Calu3 (cell line): ENCODE measurements around the gene MGAT4C. TPM values are rescaled to one million over a fixed set of nuclear protein-coding genes. Genes with fewer than 3 reads are reported as not detected.

Experiments used
- BruUV-seq: library from RNA; stranded (reverse); fragments of 400-500 nt; replicated peaks from 2 replicates; lab custom pipeline; 2021; lab: Mats Ljungman, UMichigan
- CTCF ChIA-PET: fragments of 300-600 bp; sonication (Branson Sonifier 250); formaldehyde crosslinking; loops from one replicate; lab custom pipeline; 2022; ENCODE audit warnings: antibody characterized with exemption; lab: Charles Lee
- DNase-seq: peaks from one replicate; pipeline ENCODE4 v3.0.0; 2022
- H3K27ac Mint-ChIP-seq: one replicate; pipeline ENCODE4 v1.8.0; 2022; ENCODE audit warnings: mixed read lengths; ENCODE audit not compliant: unreplicated experiment
- H3K27me3 Mint-ChIP-seq: one replicate; pipeline ENCODE4 v1.8.0; 2022; ENCODE audit warnings: mixed read lengths; ENCODE audit not compliant: unreplicated experiment
- H3K36me3 Mint-ChIP-seq: one replicate; pipeline ENCODE4 v1.8.0; 2022; ENCODE audit warnings: mild to moderate bottlenecking, moderate library complexity, mixed read lengths; ENCODE audit not compliant: insufficient read depth, unreplicated experiment
- H3K4me1 Mint-ChIP-seq: one replicate; pipeline ENCODE4 v1.8.0; 2022; ENCODE audit warnings: mild to moderate bottlenecking, low read depth, mixed read lengths; ENCODE audit not compliant: unreplicated experiment
- H3K4me3 Mint-ChIP-seq: one replicate; pipeline ENCODE4 v1.8.0; 2022; ENCODE audit warnings: mild to moderate bottlenecking, low read depth, moderate library complexity, mixed read lengths; ENCODE audit not compliant: unreplicated experiment
- H3K9me3 Mint-ChIP-seq: one replicate; pipeline ENCODE4 v1.8.0; 2022; ENCODE audit warnings: low read depth, mixed read lengths; ENCODE audit not compliant: unreplicated experiment
- intact Hi-C: fragments of 100-400 bp; cut with micrococcal nuclease; formaldehyde crosslinking; loops from one replicate; pipeline ENCODE4 v1.10.0; 2022; ENCODE audit not compliant: unreplicated experiment
- total RNA-seq: library from RNA; stranded (reverse); gene quantifications from 2 replicates; pipeline ENCODE4 v1.2.3, GENCODE V29; 2022
- TF ChIP-seq, protein P1 (sequence below): fragments of 200-600 bp; IDR thresholded peaks from one replicate; pipeline ENCODE4 v1.8.0; 2022; ENCODE audit warnings: antibody characterized with exemption; ENCODE audit not compliant: unreplicated experiment

The MGAT4C gene
- total RNA-seq, 1 experiment from 2014 or later, result not detected

DNA sequence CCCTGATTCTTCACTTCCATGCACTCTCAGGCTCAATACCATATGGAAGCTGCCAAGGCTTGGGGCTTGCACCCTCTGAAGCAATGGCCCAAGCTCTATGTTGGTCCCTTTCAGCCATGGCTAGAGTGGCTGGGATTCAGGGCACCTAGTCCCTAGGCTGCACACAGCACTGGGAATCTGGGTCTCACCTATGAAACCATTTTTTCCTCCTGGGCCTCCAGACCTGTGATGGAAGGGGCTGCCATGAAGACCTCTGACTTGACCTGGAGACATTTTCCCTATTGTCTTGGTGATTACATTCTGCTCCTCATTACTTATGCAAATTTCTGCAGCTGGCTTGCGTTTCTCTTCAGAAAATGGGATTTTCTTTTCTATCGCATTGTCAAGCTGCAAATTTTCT, 258.1 kb downstream of the MGAT4C start:
- Mint-ChIP-seq H3K27me3 (no peaks in the 10 kb centered on the region), H3K9me3 (peaks cover 25% of the 10 kb centered on the region), H3K4me3 (no peak overlapping the region), H3K36me3 (no peaks in the 10 kb centered on the region), H3K27ac (no peak overlapping the region), H3K4me1 (peaks cover 9% of the 10 kb centered on the region)
- TF ChIP-seq, protein P1, sequence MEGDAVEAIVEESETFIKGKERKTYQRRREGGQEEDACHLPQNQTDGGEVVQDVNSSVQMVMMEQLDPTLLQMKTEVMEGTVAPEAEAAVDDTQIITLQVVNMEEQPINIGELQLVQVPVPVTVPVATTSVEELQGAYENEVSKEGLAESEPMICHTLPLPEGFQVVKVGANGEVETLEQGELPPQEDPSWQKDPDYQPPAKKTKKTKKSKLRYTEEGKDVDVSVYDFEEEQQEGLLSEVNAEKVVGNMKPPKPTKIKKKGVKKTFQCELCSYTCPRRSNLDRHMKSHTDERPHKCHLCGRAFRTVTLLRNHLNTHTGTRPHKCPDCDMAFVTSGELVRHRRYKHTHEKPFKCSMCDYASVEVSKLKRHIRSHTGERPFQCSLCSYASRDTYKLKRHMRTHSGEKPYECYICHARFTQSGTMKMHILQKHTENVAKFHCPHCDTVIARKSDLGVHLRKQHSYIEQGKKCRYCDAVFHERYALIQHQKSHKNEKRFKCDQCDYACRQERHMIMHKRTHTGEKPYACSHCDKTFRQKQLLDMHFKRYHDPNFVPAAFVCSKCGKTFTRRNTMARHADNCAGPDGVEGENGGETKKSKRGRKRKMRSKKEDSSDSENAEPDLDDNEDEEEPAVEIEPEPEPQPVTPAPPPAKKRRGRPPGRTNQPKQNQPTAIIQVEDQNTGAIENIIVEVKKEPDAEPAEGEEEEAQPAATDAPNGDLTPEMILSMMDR, result no peak
- no peak for DNase-seq
- intact Hi-C loops, result no loop called here
- CTCF ChIA-PET, result no interaction called here
- BruUV-seq, result no TSS peak

DNA sequence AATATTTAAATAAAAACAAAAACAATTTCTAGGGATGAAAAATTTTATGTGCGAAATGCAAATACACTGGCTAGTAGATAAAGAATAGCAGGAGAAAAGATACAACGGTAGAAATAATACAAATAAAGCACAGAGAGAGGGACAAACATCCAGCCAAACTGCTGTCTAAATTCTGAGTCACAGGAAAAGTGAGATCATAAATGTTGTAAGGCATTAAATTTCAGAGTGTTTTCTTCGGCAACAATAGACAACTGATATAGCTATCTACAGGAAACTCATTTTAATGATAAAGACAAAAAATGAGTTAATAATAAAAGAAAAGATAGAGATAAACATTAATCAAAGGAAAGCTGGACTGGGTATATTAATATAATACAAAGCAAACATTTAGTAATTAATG, 259.9 kb downstream of the MGAT4C start:
- CTCF ChIA-PET, result no interaction called here
- Mint-ChIP-seq H3K27me3 (no peaks in the 10 kb centered on the region), H3K9me3 (peaks cover 22% of the 10 kb centered on the region), H3K27ac (no peak overlapping the region), H3K4me3 (no peak overlapping the region), H3K36me3 (no peaks in the 10 kb centered on the region), H3K4me1 (no peaks in the 10 kb centered on the region)
- DNase-seq, result no peak
- TF ChIP-seq, protein P1, result no peak
- no TSS peak for BruUV-seq
- intact Hi-C loops, result no loop called here

DNA sequence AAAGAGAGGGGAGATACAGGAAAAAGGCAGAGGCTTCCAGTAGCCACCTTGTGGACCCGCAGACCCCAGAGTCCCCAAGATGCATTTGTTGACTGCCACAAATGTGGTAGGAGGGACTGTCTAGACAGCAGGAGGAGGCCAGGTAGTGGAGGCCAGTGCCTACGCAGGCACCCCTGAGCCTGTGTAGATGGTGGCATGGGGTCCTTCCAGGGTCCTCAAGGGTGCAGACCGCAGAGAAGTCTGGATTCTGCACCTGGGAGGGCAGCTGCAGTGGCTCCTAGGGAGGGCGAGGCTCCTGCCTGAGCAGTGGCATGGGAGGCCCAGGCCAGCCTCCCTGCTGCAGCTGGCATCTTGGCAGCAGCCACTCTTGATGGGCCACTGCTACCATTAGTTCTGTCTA, 262.4 kb downstream of the MGAT4C start:
- Mint-ChIP-seq H3K27me3 (no peaks in the 10 kb centered on the region), H3K4me3 (no peak overlapping the region), H3K9me3 (peaks cover 13% of the 10 kb centered on the region), H3K4me1 (no peaks in the 10 kb centered on the region), H3K36me3 (no peaks in the 10 kb centered on the region), H3K27ac (no peak overlapping the region)
- DNase-seq, result no peak
- TF ChIP-seq, protein P1, result no peak
- intact Hi-C loops, result no loop called here
- BruUV-seq, result no TSS peak
- CTCF ChIA-PET, result no interaction called here

DNA sequence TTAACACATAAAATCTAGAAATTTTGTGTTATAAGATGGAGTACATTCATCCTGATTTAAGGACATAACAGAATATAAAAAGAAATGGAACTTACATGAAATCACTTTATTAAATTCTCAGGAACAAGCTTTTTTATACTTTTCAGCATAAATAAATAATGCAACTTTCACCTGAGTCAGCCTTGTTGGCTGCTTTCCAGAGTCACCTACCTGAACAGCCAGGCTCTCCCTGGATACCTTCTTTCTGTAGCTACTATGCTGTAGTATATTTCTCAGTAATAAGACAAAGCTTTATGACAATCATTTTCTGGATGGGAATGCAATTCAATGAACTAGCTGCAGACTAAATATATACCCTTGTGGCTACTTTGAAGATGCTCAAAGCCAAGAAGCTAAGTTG, 270.2 kb downstream of the MGAT4C start:
- no peaks in the 10 kb centered on the region for H3K36me3 Mint-ChIP-seq
- no peak overlapping the region for H3K4me3 Mint-ChIP-seq
- intact Hi-C loops, result no loop called here
- H3K27me3 Mint-ChIP-seq, result no peaks in the 10 kb centered on the region
- CTCF ChIA-PET, result no interaction called here
- DNase-seq, result peak; percentile 52
- TF ChIP-seq, protein P1, result no peak
- H3K4me1 Mint-ChIP-seq, result peaks cover 7% of the 10 kb centered on the region
- H3K27ac Mint-ChIP-seq, result no peak overlapping the region
- BruUV-seq, result no TSS peak
- peaks cover 2% of the 10 kb centered on the region for H3K9me3 Mint-ChIP-seq
